ENCODE results near the gene ABI3.

DNA sequence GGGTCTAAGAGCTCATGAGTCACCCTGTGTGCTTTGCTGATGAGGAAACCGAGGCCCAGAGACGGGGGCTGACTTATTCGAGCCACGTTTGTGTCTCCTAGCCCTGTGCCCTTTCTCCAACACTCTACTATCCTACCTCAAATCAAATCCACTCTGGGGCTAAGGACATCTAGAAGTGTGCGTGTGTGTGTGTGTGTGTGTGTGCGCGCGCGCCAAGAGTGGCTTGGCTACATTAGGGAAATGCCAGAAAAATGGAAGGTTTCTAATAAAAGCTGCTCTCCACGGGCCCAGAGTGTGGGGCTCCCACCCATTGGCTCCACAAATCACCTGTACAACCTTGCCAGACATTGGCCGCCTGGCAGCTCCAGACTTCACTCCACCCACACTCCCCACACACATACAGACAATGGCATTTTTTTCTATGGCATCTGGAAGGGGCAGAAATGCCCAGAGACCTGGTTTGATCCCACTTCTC is 50.3 kb downstream of the ABI3 start:
- TF ChIP-seq, protein P1, sequence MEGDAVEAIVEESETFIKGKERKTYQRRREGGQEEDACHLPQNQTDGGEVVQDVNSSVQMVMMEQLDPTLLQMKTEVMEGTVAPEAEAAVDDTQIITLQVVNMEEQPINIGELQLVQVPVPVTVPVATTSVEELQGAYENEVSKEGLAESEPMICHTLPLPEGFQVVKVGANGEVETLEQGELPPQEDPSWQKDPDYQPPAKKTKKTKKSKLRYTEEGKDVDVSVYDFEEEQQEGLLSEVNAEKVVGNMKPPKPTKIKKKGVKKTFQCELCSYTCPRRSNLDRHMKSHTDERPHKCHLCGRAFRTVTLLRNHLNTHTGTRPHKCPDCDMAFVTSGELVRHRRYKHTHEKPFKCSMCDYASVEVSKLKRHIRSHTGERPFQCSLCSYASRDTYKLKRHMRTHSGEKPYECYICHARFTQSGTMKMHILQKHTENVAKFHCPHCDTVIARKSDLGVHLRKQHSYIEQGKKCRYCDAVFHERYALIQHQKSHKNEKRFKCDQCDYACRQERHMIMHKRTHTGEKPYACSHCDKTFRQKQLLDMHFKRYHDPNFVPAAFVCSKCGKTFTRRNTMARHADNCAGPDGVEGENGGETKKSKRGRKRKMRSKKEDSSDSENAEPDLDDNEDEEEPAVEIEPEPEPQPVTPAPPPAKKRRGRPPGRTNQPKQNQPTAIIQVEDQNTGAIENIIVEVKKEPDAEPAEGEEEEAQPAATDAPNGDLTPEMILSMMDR (IDR thresholded peaks at IDR 0.05): no peak
- TF ChIP-seq POLR2A (IDR thresholded peaks at IDR 0.05): no peak
- no peak for TF ChIP-seq POLR2AphosphoS5 (IDR thresholded peaks at IDR 0.05)
